Colonic mucosa (tissue), 4 donors: ENCODE data around the gene CEMIP2. TPM values are rescaled to one million over a fixed set of nuclear protein-coding genes. Genes with fewer than 3 reads are reported as not detected.
"Not testable (repeated sequence)": the region's sequence is repeated elsewhere in the genome, so short reads cannot be mapped to it uniquely, and the experiment has no call there.

Source experiments
- DNase-seq: peaks from one replicate; pipeline ENCODE4 v3.0.0-alpha.2; 2020
- H3K27ac ChIP-seq: fragments of 200-600 bp; one replicate; pipeline ENCODE4 v1.8.0; 2021
- H3K27me3 ChIP-seq: fragments of 200-600 bp; one replicate; pipeline ENCODE4 v1.8.0; 2021
- H3K36me3 ChIP-seq: fragments of 200-600 bp; one replicate; pipeline ENCODE4 v1.8.0; 2021
- H3K4me1 ChIP-seq: fragments of 200-600 bp; one replicate; pipeline ENCODE4 v1.8.0; 2021; ENCODE audit warnings: mild to moderate bottlenecking
- H3K4me3 ChIP-seq: fragments of 200-600 bp; one replicate; pipeline ENCODE4 v1.8.0; 2021
- H3K9ac ChIP-seq, 2 donors: one replicate each; pipeline ENCODE4 v1.7.0; 2013; ENCODE audit warnings: control low read depth in 2 of 2, low read depth in 2 of 2, low read length in 2 of 2
- H3K9me3 ChIP-seq: fragments of 200-600 bp; one replicate; pipeline ENCODE4 v1.8.0; 2021
- CTCF ChIP-seq: fragments of 200-600 bp; IDR thresholded peaks from one replicate; pipeline ENCODE4 v1.8.0; 2022; ENCODE audit warnings: antibody characterized with exemption, mild to moderate bottlenecking
- intact Hi-C: fragments of 100-400 bp; cut with DNase I; formaldehyde crosslinking; loops from one replicate; pipeline ENCODE4 v1.14.1; 2022
- total RNA-seq, 2 donors: library from RNA; stranded (reverse); fragmentation: NEBNext Ultra II Directional in 1 of 2; extraction: Animal tissue kit (Norgen Biotek cat#: 25700) in 1 of 2; gene quantifications; one replicate each; pipeline ENCODE4 v1.2.1, GENCODE V29; 2021
- donor health status: healthy.
- donor health status: DM: no; HTN: no; CAD: no.
- donor health status: DM: no; HTN: no; CAD: no.

CEMIP2 gene
- total RNA-seq, 2 donors from 2014 or later, result 72.7 to 111 TPM

DNA sequence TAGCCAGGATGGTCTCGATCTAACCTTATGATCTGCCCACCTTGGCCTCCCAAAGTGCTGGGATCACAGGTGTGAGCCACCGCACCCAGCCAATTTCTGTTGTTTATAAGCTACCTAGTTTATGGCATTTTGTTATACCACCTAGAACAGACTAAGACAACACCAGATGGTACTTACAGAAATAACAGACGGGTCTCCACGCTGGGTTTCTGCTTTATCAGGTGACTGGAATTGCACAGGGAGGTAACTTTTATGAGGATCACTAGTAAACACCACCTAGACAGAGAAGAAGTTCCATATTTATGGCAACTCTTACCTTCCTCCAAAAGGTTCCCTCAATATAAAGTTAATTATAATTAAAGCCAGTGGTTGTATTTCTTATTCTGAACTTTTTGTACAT, 74.0 kb downstream of the CEMIP2 start:
- DNase-seq, result no peak
- H3K27ac ChIP-seq, result no peak overlapping the region
- no peak overlapping the region for H3K4me3 ChIP-seq
- intact Hi-C loops, result no loop called here
- H3K27me3 ChIP-seq, result no peaks in the 10 kb centered on the region
- H3K9ac ChIP-seq, result no peak overlapping the region
- H3K9me3 ChIP-seq, result no peaks in the 10 kb centered on the region
- peaks cover 11% of the 10 kb centered on the region for H3K36me3 ChIP-seq
- no peak for TF ChIP-seq CTCF
- H3K4me1 ChIP-seq, result no peaks in the 10 kb centered on the region

GRCh38 chr9:71693607-71694006, 74.7 kb downstream of the CEMIP2 start:
- no peak for DNase-seq
- intact Hi-C loops, result no loop called here
- Histone ChIP-seq H3K4me1 (no peaks in the 10 kb centered on the region), H3K9me3 (no peaks in the 10 kb centered on the region), H3K27ac (no peak overlapping the region), H3K27me3 (no peaks in the 10 kb centered on the region), H3K36me3 (peaks cover 11% of the 10 kb centered on the region), H3K4me3 (no peak overlapping the region), H3K9ac (no peak overlapping the region)
- TF ChIP-seq CTCF, result no peak

- intact Hi-C loops, result no loop called here
- no peak for DNase-seq
Observed at GRCh38 chr9:71692337-71692736, 76.0 kb downstream of the CEMIP2 start.

DNA sequence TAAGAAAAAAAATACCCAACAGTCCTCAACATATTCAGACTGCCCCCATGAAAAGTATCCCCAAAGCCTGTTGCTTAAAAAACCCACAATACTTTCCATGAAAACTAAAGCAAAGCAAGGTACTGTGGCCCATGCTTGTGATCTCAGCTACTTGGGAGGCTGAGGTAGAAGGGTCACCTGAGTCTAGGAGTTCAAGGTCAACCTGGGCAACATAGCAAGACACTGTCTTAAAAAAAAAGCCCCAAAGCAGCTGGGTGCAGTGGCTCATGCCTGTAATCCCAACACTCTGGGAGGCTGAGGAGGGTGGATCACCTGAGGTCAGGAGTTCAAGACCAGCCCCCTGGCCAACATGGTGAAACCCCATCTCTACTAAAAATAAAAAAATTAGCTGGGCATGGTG, 76.7 kb downstream of the CEMIP2 start:
- H3K27ac ChIP-seq, intact Hi-C loops, H3K4me3 ChIP-seq, H3K27me3 ChIP-seq, H3K9ac ChIP-seq, DNase-seq, H3K36me3 ChIP-seq, H3K4me1 ChIP-seq, H3K9me3 ChIP-seq: not testable (repeated sequence)

More at GRCh38 chr9:71692337-71692736, 76.0 kb downstream of the CEMIP2 start:
- no peak overlapping the region for H3K27ac ChIP-seq
- no peak for TF ChIP-seq CTCF
- H3K9me3 ChIP-seq, result no peaks in the 10 kb centered on the region
- no peak overlapping the region for H3K4me3 ChIP-seq
- H3K36me3 ChIP-seq, result peaks cover 11% of the 10 kb centered on the region
- H3K4me1 ChIP-seq, result no peaks in the 10 kb centered on the region
- H3K9ac ChIP-seq, result no peak overlapping the region
- no peaks in the 10 kb centered on the region for H3K27me3 ChIP-seq

- intact Hi-C loops, result no loop called here
- Histone ChIP-seq H3K27me3 (no peaks in the 10 kb centered on the region), H3K9ac (no peak overlapping the region), H3K4me1 (no peaks in the 10 kb centered on the region), H3K4me3 (no peak overlapping the region), H3K27ac (no peak overlapping the region), H3K9me3 (no peaks in the 10 kb centered on the region), H3K36me3 (peaks cover 5% of the 10 kb centered on the region)
- no peak for DNase-seq
- no peak for TF ChIP-seq CTCF
Observed at GRCh38 chr9:71690689-71691435, 77.5 kb downstream of the CEMIP2 start.

- Histone ChIP-seq H3K27me3 (no peaks in the 10 kb centered on the region), H3K9ac (no peak overlapping the region), H3K36me3 (peaks cover 5% of the 10 kb centered on the region), H3K4me3 (no peak overlapping the region), H3K4me1 (no peaks in the 10 kb centered on the region), H3K27ac (no peak overlapping the region), H3K9me3 (no peaks in the 10 kb centered on the region)
- no peak for TF ChIP-seq CTCF
- intact Hi-C loops, result no loop called here
- DNase-seq, result no peak
Observed at GRCh38 chr9:71690063-71690688, 78.1 kb downstream of the CEMIP2 start.
